Measurements from ENCODE around the gene GLRA1.
"Not testable (repeated sequence)": the region's sequence is repeated elsewhere in the genome, so short reads cannot be mapped to it uniquely, and the experiment has no call there.

GLRA1 gene

DNA sequence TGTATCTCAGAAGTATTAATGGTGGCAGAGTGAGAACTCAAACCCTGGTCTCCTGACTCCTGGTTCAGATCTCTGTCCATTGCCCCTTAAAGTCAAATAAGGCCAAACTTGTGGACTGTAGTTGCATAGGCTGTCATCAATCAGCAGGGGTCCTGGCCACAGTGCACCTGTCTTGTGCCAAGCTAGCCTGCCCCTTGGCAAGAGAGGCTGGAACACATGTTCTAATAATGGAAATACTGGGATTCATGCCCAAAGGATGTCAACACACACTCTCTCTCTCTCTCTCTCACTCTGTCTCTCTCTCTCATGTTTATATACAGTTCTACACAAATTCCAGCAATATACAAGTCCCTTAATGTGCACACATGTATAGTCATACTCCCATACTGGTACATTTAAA, 44.3 kb downstream of the GLRA1 start:
- DNase-seq = no peak

DNA sequence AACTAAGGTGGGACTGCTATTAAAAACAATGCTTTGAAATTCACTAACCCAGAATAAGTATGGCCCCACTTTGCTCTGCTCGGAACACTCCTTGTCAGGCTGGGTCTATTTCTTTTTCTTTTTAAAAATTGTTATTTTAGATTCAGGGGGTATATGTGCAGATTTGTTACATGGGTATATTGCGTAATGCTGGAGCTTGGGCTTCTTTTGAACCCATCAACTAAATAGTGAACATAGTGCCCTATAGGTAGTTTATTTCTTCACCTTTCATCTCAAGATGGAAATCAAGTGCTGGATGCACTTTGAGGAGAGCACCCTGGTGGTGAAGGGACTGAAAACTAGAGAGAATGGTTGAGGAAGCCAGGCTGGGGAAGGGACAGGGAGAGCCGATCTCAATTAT, 51.0 kb downstream of the GLRA1 start:
- DNase-seq = no peak

DNA sequence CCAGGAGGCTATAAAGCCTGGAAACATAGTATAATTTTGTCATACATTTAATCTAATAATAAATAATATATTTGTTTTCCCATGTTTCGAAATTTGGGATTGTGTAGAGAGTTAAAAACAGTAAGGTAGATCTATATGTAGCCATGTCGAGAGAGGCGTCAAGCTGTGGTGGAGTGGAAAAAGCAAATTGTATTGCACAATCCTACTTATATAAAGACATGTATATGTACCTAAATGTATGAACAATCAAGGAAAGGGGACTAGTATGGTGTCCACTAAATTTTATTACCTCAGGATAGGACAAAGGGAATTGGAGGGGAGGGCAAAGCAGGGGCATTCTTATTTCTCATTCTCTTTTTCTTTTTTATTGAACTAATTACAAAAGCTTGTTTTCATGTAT, 52.0 kb downstream of the GLRA1 start:
- no peak for DNase-seq

DNA sequence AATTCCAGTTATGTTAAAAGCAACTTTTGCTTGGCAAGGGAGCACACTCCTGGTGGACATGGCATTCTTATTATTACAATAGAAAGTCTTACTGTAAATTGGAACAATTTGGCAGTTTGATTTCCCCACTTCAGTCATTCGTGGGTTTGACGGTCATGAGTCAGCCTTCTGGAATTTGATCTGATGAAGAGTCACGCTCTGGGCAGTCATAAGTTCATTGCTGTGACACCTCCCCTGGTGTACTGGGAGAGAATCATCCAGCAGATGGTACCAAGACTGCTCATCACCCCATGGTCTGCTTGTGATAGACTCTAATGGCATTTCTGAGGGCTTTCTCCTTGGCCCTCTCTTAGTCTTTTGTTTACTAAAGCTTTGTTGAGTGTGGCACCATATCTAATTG, 53.8 kb downstream of the GLRA1 start:
- no peak for DNase-seq

DNA sequence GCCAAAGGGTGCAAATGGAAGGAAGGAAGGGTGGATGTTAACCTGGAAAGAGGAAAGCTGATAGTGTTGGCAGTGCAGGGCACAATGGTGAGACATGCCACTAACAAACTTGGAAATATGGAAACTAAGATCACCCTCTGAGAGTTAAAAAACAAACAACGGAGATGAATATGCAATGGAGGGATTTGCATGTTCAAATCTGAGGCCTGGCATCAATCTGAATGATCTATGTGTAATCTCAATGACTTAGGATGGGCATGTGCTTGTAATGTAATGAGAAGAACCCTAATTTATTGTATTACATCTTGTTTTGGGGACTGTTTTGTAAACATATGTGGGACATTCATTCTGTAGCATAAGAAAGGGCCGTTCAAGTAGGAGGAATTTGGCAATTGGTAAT, 54.4 kb downstream of the GLRA1 start:
- no peak for DNase-seq

DNA sequence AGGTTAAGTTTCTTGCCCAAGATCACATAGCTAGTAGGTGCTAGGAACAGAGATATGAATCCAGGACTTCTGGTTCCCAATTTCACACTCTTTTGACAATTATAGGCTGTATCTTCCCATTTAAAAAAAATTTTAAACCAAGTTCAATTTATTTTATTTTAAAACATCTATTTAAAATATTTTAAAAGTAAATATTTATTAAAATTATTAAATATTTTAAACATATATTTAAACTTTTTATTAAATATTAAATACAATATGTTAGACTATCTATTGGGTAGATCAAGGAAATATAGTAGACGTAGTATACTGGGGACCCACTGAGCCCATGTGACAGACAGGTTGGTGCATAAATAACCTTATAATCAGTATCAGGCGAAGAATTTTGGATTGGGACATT, 54.8 kb downstream of the GLRA1 start:
- no peak for DNase-seq

DNA sequence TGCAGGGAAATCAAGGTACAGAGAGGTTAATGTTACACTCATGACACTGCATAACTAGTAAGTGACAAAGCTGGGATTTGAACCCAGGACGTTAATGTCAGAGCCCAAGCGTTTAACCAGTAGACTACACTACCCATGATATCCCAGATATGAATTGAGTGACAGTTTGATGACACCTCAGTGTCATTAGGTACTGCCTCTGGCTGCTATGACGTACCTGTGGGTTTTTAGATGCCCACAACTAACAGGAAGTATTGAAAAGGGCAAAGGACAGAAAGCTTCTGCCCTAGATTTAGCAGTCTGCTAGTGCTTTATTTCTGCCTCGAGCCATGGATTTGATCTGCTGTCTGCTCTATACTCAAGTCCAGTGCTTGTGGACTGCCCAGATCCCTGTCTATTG, 56.2 kb downstream of the GLRA1 start:
- DNase-seq = no peak

DNA sequence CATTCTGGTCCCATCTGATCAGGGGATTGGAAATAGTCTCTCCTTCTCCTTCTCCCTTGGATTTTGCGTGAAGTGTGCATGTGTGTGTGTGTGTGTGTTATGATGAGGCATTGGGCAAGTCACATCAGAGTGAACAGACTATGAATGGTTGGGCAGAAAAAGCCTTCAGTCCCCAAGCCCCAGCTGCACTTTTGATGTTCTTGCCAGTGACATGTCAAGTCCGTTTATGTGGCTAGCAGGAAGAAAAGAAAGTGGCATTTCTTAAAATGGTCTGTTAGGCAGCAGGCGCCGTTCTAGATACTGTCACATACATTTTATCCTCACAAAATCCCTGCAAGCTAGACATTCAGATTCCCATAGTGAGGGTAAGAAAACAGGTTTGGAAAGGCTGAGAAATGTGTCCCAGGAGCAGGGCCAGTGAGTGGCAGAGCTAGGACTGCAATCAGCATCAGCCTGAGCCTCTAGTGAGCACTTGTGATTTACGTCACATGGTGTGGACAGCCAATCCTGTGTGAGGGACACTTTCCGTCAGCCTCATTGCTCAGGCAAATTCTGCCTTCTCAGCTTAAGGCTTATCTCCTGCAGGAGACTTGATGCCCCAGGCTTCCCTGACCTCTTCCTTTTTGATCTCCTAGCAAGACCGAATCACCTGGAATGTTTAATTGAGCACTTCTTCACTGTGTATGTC, 60.4 kb downstream of the GLRA1 start:
- DNase-seq = no peak

DNA sequence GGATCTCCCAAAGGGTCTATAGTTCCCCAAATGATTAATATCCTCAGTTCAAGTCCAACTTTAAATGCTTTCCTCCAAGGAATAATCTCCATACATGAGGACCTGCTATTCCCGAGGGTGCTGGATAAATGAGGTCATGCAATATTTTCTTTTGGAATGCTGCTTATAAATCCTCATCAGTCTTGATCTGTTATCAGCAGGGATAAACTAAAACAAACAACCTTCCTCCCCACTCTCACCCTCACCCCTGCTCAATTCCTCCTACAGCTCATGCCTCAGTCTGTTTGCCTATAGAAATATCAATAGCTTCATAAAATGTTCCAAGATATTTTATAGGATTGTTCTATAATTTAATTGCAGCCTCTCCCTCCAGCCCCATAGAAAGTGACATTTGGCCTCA, 61.1 kb downstream of the GLRA1 start:
- DNase-seq = no peak

DNA sequence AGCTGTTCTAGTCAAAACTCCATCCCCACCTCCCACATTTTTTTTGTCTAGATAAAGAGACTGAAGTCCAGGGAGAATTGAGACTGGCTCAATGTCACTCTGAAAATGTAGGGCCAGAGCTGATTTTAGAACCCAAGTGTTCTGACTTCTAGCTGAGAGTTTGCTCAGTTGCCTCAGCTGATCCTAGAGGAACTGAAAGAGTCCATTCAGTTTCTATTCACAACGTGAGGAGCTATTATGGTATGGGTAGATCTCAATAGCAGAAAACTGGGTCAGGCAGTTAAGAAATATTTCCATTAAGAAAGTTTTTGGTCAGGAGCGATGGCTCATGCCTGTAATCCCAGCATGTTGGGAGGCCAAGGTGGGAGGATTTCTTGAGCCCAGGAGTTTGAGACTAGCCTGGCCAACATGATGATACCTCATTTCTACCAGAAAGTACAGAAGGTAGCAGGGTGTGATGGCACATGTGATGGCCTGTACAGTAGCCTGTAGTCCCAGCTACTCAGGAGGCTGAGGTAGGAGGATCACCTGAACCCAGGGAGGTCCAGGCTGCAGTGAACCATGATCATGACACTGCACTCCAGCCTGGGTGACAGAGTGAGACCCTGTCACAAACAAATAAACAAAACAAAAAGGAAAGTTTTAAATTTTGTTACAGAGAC, 61.7 kb downstream of the GLRA1 start:
- no peak for DNase-seq

DNA sequence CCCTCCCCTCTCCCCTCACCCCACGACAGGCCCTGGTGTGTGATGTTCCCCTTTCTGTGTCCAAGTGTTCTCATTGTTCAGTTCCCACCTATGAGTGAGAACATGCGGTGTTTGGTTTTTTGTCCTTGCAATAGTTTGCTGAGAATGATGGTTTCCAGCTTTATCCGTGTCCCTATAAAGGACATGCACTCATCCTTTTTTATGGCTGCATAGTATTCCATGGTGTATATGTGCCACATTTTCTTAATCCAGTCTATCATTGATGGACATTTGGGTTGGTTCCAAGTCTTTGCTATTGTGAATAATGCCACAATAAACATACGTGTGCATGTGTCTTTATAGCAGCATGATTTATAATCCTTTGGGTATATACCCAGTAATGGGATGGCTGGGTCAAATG, 63.8 kb downstream of the GLRA1 start:
- not testable (repeated sequence) for DNase-seq

DNA sequence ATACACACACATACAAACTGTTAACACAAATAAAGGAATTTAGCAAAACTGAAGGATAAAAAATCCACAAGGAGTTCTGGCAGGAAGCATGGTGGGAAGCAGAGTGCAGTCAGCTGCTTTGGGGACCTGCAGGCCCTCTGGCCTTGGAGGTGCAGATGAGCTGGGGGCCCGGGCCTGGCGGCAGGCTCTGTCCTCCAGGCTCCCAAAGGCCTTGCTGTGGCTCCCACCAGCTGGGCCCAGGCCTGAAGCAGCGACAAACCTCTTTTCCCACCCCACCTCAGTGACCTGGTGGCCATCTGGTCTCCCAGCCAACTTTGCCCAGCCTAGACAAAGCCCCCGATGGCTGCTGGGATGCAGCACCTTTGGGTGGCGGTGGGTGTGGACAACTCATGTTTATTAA, 67.8 kb downstream of the GLRA1 start:
- no peak for DNase-seq

DNA sequence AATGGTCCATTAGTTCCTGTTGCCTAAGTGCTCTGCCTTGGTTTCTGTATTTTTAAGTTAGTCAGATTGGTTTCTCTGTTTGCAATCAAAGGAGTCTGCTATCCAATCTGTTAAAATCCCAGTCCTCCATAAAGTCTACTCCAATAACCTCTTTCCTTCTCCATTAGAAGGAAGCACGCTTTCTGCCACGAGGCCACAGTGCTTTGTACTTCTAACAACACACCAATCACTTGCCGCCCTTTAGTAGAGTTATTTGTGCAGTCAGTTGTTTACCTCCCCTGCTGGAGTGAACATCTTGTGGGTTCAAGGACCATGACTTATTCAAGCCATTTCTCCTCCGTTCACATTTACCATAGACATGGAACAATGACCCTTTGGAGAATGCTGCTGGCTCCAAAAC, 69.0 kb downstream of the GLRA1 start:
- no peak for DNase-seq

DNA sequence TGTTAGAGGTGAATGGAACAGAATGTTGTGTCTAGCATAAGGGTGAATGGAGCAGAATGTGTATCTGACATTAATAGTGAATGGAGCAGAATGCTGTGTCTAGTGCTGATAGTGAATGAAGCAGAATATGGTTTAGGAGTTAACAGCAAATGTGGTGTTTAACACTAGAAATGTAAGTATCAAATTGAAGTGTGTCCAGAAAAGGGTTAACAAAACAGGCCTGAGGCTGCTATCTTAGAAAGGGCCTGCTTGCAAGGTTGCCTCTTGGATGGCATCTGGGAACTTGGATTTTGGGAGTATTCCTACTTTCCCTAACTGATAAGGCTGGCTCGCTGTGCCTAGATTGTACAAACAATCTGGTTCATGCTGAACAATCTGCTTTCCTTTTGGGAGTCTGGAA, 76.8 kb downstream of the GLRA1 start:
- DNase-seq = no peak

DNA sequence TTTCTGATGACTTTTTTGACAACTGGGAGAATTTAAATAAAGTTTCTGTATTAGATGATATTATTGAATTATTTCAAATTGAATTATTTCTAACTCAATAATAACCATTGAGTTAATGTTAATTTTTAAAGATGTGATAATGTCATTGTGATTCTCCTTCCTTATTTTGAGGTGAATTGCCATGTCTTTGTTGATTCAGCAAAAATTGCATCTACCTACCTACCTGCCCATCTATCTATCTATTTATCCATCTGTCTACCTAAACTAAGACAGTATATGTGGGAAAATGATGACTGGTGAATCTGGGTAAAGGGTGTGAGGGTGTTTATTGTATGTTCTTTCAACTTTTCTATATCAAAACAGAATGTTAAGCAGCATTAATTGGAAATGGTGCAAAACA, 77.9 kb downstream of the GLRA1 start:
- DNase-seq = no peak

DNA sequence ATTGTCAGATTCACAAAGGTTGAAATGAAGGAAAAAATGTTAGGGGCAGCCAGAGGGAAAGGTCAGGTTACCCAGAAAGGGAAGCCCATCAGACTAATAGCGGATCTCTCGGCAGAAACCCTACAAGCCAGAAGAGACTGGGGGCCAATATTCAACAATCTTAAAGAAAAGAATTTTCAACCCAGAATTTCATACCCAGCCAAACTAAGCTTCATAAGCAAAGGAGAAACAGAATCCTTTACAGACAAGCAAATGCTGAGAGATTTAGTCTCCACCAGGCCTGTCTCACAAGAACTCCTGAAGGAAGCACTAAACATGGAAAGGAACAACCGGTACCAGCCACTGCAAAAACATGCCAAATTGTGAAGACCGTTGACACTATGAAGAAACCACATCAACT, 91.8 kb downstream of the GLRA1 start:
- DNase-seq = not testable (repeated sequence)

DNA sequence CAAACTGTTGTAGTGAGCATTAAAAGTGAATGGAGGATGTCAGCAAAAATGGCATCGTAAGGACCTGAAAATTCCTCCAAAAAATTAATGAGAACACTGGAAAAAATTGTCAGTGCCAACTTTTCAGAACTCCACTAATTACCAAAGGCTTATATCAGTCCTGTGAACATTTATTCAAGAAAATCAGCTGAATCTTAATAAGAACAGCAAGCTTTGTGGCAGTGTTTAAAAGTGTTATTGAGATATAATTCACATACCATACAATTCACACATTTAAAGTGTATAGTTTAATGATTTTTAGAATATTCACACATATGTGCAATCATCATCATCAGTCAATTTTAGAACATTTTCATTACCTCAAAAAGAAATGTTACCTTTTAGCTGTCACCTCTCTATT, 95.3 kb downstream of the GLRA1 start:
- DNase-seq = no peak

DNA sequence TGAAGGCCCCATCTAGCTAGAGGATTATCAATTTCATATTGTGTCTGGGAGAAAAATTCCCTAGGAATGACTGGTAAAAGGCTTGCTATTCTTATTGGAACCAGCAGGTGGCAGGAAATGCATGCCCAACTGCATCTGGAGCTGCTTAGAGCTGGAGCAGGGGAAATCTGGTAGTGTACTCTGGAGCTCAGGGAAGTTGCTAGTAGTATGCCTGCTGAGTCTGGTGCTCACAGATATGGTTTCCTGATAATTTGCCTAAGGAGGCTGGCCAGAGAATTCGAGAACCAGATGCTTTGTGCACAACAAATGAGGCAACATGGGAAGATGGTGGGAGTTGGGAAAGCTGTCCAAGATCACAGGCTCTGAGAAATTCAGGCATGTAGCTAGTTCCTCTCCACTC, 99.2 kb downstream of the GLRA1 start:
- DNase-seq = no peak

DNA sequence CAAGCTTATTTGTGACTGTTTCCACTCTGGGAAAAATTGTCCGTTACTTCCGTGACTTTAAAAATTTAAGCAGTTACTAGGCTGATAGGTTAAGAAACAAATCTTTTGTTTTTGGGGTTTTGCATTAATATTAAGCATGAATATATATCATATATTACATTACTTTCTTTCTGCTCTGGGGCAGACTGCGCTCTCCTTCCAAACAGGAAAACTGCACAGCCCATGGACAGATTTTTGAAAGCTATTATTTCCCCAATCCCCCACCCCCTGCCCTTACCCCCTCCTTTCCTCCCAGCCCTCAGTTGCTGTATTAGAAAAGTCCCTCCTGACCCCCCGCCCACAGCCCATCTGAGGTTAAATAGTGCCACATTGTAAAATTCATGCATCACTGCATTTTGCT, 102.5 kb downstream of the GLRA1 start:
- DNase-seq = no peak

DNA sequence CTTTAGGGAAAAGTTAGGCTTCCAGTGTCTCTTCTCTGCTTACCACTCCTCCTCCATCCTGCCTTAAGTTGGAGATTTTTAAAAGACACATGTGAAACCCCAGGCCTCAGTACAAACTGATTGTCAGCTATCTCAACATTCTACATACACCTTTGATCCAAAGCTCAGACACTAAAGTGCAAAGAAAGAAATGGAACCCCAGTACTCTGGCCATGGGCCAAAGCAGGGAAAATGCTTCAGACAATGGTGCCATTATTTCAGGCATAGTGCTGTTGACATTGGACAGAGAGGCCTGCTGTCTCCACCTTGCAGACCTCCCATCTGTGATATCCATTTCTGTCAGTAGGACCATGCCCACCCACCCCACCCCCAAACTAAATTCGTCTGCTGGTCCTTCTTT, 103.7 kb downstream of the GLRA1 start:
- no peak for DNase-seq

DNA sequence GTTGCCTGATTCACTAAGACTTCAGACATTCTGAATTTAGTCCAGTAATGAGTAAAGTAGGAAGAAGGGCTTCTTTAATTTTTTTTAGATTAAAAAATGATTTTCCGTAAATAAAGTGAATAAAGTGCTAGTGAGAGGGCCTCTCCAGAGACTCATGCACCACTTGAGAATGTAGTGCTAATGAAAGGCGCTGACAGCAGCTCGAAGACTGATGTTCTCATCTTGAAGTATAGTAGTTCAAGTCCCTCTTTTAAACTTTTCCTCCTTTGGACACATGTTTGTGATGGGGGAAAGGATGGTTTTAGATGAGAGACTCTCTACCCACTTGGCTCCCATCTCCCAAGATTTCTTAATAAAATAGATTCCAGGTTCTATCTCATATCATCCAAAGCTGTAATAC, 104.4 kb downstream of the GLRA1 start:
- DNase-seq = no peak

DNA sequence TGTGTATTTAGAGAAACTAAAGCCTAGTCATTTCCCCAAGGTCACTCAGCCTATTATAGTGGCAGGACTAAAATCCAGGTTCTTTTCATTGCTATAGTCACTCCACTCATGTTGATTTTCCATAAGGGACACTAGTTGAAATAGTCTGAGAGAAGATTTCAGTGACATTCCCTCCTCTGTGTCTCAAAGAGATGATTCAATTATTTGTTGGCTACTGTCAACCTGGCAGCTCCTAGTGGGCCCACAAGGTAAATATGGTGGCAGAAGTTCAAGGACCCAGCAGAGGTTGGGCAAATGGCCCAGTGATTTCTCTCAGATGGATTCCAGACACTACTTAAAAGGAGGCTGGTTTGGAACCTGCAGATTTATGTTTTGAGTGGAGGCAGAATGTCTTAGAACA, 104.8 kb downstream of the GLRA1 start:
- DNase-seq = no peak

DNA sequence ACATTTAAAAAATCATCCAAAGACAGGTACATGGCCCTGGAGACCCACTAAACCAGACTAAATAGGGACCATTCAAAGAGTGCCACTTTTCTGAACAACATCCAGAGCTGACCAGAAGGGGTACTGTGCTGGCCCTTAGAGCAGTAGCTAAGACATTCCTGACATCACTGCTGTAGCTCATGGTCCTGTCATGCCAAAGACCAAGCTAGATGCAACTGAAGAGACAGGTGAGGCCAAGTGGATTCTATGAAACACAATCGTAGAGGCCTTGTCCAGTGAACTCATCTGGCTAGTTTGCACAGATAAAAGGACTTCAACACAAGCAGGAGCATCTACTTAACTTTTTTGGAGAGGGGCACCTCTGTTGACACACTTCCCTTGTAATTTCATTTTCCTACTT, 109.6 kb downstream of the GLRA1 start:
- DNase-seq = no peak

DNA sequence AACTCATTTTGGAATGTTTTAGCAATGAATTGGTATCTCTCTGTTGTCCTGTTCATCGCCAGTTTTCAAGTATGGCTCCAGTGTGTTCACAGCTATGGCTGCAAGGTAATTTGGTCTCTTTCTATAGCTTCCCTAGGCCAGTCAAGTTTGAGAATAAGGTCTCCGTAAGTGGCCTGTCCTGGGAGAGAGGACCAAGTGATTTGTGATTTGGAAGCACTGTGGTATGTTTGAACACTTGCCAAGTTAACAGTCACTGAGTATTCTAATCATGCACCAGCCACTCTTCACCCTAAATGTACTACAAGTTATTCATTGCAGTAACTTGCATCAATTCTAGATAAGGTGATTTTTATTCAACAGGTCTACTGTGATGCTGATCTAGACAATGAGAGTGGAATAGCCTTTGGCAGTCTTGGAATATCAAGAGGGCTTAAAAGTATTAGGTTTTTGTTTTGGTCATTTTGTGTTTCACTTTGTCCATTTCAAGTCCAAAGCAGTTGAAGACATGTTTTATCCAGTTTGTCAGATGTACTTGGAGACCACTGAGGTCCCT, 111.8 kb downstream of the GLRA1 start:
- no peak for DNase-seq
